Eye (tissue), 1 donor: ENCODE results near the gene IRF2BP2.

Experiments used
- DNase-seq: peaks from one replicate; pipeline ENCODE4 v3.0.0-alpha.2; 2015

IRF2BP2 gene

DNA sequence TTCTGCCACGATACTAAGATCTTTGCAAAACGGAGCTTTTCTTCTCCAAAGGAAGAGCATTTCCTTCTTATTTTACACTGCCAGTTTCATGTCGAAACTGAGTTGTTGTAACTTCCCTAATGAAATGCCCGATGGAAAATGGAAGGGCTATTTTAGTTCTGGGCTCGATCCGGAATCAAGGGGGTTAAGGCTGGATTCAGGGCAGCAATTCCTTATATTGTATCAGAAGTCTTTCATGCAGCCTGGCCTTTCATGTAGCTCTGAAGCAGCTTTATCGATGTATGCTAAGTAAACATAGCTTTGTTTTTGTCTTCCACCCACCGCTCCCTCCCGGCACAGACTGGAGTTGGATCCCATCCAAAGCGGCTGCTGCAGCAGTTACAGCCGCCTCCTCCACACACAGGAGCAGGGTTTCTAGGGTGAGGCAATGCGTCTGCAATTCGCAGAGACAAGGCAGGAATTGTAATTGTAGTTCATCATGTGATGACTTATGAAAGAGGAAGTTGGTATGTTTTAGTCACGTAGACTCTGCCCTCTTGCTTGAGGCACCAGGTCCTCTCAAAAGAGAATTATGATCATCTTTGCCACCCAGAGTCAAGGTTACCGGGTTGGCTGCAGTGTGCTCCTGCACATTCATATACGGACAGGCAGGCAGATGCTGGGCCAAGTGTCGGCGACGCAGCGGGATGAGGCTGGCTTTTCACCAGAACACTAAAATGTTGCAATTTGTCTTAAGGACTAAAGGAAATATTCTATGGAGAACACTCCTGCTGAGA lies 2.6 kb upstream of the IRF2BP2 start:
- peak; percentile 92 for DNase-seq

DNA sequence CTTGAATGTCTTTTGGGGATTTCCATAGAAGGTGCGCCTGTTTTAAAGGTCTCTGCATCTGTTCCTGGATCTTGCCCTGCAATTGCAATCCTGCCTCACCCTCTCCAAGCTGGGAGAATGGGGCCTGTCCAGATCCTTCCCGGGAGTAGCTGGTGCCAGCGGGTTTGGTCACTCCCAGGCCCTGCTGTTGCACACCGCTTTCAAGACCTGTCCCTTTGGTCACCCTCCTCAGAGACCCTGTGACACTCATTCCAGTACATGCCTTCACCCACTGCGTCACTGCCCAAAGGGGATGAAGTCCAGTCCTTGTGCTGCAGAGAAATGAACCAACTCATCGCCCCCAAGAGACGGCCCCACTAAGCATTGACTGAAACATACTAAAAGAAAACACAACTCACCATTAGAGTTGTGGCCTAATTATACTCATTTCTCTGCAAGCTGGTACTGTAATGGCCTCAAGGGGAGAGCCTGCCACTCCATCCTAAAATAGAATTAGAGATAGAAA lies 1.9 kb upstream of the IRF2BP2 start:
- peak; percentile 64 for DNase-seq

DNA sequence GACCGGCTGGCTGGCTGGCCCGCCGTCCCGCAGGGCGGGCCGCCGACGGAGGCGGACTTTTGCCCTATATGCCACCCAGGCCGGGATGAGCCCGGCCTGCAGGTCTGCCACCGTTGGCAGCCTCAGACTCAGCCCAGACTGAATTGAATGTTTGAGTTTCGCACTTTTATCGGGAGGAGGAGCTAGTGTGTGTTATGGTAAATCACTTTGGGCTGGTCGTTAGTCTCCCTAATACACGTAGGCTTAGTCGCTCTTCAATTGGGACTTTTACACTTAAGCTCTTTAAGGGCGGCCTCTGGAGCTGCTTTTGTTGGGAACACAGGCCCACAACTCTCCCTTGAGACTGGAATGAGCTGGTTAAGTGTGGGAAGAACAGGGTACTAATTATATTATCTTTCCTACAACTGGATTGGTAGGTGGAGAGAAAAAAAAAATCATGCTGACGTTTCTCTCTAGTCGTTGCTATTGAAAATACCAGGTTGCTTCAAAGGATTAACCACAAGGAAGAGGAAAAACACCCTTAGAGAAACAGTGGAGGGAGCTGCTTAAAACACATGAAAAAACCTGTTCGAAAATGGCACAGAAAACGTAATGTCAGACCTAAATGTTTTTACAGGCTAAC lies 1.4 kb upstream of the IRF2BP2 start:
- peak; percentile 92 for DNase-seq

DNA sequence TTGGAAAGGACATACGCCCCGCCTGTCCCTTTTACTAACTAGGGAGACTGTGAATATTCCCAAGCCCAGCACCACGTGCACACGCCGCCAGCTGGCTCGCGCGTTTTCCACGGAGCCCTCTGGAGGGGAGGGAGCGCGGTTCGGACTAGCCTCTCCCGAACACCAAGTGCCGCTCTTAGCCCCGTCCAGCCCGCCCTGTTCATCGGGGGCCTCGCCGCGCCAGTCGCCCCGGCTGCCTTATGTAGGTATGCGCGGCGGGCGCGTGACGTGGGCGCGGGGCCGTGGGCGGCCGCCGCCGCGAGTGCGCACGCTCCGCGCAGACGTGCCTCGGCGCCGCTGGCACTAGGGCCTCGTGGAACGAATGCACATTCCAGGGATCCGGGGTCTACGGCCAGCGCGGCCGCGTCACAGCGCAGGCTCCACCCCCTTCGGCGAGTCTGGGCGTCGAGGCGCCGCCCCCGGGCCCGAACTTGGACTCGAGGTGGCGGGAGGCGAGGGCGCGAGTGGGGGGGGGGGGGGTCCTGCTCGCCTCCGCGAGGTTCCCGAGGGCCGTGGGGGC lies 767 bp upstream of the IRF2BP2 start:
- peak; percentile 97 for DNase-seq

DNA sequence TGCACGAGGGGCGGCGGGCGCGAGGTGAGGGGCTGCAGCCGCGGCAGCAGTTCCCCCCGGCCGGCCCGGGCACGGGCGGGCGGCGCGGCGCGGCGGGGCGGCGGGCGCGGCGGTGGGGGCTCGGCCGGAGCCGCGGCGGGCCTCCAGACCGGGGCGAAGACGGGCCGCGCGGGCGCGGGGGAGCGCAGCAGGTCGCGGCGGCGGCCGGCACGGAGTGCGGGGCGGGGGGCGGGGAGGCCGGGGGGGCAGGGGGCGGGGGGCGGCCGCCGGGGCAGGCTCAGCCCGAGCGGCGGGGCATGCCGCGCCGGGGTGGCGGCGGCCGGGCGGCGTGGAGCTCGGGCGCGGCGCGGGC lies 311 bp downstream of the IRF2BP2 start:
- DNase-seq: no peak

DNA sequence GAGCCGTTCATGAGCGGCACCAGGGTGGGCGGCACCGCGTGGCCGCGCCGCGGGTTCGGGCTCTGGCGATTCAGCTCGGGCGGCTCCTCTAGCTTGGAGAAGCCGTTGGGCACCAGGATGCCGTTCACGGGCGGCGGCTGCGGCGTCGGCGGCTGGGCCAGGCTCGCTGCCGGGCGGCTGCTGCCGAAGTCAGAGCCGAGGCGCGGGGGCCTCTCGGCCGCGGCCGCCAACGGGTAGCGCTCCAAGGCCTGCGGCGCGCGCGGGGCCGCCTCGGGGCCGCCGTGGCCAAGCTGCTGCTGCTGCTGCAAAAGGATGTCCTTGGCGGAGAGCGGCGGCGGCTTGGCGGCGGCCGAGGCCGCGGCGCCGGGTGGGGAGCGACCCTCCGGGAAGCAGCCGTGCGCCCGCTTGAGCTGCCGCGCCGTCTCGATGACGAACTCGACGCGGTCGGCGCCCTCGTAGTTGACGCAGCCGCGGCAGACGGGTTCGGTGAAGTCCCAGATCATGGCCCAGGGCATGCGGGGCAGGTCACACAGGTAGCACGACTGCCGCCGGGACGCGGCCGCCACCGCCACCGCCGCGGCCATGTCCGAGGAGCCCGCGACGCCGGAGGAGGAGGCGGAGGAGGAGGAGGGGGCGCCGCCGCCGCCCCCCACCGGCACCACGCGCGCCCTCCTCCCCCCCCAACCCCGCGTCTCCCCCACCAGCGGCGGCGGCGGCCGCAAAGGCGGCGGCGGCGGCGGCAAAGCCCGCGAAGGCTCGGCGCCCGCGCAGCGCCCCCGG lies 877 bp downstream of the IRF2BP2 start:
- peak; percentile 82 for DNase-seq

DNA sequence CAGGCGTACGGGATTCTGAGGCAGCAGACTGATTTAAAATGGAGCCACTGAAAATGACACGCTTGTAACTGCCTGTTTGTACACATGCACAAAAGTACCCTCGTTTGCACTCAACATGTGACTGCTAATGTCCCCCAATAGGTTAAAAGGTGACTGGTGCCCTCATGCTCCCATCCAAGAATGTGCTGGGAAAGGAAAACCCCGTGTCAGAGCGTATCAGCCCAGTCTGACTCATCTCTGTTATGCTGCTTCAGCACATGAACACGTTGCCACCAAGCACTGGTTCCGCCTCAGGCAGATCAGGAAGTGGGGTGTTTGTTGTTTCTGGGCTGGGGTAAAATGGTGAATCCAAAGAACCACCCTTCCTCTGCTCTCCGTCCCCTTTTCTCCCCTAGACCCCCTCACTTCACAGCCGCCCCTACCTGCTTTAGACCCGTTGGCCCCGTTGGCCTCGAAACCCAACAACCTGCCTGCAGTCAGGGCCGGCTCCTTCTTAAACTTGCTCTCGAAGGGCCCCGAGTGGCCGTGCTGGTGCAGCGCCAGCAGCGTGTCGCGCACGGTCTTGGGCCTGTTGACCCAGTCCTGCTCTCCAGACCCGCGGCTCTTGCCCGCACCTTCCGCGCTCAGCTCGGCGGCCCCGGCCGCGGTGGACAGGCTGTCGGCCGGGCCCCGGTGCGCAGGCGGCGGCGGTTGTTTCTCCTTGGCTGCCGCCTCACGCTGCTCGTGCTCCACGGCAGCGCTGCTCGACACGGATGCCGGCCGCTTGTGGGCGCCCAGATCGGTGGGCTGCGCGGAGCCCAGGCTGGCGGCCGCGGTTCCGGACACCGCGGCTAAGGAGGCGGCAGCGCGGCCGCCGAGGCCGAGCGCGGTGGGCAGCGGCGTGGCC lies 1.7 kb downstream of the IRF2BP2 start:
- peak; percentile 90 for DNase-seq

DNA sequence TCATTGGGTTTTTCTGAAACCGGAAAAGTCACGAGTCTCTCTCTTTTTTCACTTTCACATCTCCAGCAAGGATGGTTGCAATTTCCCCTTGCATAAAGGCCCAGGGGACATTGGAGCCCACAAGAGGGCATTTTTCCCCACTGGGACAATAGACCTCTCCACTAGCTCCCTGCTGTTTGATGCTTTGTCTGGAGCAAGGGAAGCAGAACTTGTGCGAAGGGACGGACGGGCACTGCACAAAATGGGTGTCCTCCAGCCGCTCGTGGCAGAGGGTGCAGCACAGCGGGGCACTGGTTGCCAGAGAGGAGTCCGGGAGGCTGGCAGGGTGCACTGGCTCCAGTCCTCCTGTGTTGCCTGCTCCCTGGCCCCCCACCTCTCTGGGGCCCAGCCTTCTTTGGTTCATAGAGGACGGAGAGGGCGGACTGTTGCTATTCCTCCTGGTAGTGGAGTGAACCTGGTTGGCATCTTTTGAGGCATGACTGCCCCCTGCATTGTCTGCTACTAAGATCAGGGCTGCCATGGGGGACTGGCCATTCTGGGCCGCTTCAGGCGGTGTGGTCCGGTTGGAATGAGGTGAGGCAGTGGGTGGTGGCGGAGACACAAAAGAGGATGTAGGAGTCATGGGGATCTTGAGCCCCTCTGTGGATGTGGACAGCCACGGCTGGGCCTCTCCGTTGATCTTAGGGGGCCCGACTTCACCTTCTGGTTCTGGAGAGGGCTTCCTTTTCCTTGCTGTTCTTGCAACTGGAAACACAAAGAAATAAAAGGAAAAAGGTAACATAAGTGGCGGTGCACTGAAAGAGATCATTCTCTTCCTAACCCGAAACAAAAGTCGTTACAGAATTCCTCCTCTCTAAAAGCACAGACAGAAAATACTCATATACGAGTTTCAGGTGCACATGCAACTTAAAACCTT lies 2.6 kb downstream of the IRF2BP2 start:
- DNase-seq: peak; percentile 88

DNA sequence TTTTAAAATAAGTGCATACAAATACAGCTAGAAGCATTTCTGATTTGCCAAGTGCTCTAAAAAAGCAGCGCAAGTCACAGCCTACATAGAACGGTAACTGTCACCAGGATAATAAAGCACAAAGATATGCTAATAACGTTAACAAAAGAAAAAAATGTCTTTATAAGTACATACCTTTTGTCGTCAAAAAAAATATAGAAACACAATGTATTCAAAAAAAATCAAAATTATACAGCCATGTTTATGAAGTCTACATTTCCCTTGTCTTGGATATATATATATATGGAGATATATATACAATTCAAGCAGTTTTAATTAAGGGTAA lies 3.2 kb downstream of the IRF2BP2 start:
- no peak for DNase-seq

DNA sequence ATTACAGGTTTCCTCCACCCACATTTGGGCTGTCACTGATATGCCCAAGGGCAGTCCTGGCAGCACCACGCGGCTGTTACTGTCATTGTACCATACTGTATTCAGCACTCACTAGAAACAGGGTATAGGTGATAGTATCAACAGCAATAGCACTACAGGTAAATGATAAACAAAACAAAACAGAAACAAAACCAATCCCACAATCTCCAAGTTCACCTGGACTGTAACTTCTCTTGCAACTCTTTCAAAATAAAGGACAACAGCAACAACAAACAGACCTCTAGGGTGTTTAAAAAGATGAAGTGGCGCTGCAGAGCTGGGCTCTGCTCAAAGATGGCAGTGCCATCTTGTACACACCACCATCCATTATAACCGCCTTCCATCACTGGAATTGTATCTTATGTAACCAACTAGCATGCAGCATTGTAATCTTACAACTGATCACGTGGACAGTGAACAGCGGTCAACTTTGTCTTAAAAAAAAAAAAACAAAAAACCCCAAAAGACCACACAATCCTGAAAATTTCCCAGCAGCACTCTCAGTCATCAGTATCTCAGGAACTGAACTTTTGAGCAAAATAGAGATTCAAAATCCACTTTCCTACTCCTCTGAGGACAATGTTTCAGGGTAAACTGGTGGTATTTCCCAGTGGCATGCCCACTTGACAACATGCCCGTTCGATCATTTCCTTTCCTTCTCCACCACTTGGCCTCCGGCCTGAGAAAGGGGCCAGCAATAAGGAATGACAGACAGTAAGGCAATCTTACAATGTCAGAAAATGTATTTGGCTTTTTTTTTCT lies 3.8 kb downstream of the IRF2BP2 start:
- no peak for DNase-seq

DNA sequence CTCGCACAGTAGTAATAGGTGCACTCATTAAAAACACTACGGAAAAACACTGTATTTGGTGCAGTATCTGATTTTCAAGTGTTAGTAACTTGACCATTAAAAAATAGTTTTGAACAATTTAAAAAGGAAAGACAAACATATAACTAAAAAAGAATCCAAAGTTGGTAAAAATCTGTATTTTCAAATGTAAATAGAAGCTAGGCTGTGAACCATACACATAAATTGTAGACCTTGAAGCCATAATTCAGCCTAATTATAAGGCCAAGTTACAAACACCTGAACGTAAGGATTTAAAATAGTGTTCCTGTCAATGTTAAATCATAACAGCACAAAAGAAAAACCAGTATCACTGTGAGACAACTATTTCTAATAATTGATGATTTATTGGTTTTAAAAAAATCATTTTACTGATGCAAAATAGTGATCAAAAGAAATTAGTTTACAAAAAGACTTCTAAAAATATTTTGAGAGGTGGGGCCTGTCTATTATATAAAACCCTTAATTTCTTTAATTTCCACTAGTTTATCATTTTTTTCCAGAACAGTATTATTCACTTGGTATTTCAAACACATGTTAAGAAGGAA lies 4.5 kb downstream of the IRF2BP2 start:
- DNase-seq: no peak

DNA sequence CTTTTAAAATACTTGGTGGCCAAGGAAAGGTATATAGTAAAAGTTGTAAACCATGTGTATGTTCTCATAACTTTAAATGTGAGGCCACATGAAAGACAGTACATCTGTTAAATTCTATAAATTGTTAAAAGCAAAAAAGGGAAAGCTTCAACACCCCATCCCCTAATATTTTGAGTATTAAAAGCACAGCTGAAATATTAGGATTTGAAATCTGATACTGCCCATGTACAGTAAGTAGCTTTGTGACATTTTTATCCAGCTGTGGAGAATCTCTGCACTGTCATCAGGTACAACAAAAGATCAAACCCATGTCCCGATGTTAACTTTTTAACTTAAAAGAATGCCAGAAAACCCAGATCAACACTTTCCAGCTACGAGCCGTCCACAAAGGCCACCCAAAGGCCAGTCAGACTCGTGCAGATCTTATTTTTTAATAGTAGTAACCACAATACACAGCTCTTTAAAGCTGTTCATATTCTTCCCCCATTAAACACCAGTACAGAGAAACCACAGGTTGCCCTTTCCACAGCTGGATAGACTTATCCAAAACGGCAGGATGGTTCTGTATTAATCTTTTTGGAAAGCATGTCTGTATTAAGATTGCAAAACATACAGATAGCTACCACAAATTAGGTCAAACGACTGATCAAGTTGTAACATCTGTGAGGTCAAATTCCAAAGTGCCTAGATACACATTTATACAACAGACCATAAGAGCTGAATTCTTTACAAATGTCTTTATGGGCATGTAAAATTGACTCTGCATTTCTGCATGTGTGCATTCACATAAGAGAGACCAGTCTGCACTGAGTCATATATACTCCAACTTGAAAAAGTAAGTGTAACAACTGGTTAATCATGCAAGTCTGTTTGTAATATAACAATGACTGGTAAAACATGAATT lies 5.2 kb downstream of the IRF2BP2 start:
- DNase-seq: no peak

DNA sequence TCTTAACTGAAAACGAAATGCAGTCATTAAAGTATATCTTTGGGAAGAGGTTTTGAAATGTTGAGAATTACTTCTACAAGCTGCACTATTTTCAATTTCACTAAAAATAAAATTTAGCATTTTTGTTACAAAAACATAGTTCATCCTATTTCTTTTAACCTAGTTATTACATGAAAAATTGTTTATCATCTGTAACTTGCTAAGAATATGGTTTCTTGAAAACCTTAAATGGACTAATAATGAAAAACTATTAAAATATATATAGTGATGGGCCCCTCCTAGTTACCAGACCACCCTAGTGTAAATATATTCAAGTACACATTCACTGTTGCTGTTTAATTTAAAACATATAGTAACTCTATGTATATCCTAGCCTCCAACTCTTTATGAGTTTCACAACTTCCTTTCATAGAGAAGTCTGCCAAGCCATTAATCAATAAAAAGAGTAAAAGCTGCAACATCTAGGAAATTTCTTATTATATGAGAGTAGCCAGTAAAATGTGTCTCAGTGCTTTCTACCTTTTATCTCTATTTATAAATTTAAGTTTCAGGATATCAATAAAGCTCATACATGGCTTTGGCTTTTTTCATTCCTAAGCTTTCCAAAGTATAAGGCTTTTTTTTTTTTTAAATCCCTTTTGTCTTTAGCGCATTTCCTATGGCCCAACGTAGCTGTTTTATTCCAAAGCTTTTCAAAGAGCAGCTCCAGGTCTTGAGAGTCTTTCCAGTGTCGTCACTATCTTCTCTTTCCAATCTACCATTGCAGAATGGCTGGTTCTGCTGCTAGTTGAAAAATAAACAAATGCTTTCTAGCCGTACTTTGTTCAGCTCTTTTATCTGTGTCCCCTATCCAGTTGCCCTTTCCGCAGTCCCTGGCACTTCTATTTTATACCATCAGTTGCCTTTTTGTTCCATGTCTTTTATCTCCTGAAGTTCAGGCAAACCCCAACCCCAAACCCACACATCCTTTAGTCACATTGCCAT lies 6.5 kb downstream of the IRF2BP2 start:
- DNase-seq: no peak

DNA sequence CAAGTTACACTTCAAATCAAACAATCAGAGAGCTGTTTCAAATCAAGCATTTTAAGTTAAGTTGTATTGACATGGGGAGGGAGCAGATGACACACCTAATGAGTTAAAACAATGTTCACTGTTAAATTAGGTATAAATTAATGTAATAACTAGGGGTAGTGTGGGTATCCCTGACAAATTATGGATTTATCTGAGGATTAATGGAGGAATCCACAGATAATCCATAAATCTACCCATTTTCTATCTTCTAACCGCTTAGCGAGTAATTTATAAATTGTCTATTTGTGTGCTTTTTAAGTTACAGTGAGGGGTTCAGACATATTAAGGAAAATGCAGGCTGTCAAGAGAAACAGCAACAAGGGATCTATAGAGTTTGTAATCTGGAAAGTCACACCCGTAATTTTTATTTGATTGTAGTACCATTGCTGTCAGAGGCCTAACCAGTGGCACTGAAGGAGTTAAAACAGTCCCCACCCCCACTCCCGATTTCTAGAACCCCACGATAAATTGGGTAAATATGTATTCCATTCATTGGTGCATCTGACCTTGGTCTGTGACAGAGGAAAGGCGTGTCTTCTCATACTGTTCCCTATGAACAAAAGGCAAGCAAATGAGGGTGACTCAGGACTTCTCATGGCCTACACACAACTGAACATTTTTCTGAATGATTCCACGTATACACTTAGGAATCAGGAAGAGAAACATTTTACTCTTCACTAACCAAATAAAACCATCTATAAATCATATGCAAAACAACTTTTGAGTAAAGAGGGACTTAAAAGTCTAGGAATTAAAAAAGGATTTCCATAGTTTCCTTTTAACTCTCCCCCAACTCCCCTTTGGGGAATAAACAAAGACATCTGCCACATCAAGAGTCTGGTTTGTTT lies 7.4 kb downstream of the IRF2BP2 start:
- DNase-seq: peak; percentile 81

DNA sequence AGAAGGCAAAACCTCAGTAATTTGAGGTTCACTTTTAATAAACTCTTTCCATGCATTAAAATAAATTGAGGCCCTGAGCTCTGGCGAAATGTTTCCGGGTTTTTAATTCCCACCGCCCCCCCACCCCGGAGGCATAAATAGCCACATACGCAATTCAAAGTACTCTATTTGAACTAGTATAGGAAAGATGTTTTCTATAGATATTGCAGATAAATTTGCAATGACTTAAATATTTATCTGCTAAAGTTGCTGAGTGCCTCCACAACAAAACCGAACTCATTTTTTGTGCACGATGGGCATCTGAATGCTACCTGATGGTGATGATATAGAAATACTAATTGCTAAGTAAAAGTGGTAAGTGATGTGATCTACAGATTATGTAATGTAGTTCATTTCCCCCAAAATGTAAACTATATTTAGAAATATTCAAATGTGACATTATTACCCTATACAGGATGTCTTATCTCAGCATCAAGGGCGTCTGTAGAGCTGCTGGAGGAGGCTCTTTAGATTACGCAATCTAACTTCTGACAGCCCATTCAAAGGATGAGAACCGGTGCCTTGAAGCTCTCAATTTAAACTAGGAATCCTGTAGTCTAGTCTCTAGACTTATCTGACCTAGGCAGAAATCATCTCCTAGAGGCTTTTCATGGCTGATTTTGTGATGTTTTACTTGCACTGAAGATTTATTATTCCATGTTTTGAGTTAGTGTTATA lies 8.5 kb downstream of the IRF2BP2 start:
- DNase-seq: no peak
